CD4-positive, alpha-beta T cell treated with Interleukin-6 for 4 hours (primary cell): ENCODE results near the gene CLDND2.

Source experiments
- DNase-seq: peaks from one replicate; pipeline ENCODE4 v3.0.0-alpha.2; 2020; ENCODE audit warnings: mixed read lengths

The CLDND2 gene

DNA sequence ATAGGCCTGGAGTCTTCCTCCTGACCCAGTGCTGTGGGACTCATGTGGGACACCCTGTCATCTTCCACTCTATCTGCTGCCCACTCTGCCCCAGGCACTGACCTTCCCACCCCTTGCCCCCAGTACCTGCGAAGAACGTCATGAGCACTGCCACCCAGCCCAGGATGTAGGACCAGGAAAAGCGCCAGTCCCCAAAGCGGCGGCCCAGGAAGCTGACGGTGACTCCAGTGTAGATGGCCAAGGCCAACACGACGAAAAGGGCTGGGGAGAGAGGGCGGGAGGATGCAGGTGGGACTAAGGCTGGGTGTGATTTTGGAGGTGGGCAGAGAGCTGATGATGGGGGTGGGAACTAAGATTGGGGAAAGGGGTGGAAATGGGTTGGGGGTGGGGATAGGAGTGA lies 11.6 kb upstream of the CLDND2 start:
- DNase-seq = no peak

- no peak for DNase-seq
Measured at GRCh38 chr19:51377422-51377821, 8.6 kb upstream of the CLDND2 start.

DNA sequence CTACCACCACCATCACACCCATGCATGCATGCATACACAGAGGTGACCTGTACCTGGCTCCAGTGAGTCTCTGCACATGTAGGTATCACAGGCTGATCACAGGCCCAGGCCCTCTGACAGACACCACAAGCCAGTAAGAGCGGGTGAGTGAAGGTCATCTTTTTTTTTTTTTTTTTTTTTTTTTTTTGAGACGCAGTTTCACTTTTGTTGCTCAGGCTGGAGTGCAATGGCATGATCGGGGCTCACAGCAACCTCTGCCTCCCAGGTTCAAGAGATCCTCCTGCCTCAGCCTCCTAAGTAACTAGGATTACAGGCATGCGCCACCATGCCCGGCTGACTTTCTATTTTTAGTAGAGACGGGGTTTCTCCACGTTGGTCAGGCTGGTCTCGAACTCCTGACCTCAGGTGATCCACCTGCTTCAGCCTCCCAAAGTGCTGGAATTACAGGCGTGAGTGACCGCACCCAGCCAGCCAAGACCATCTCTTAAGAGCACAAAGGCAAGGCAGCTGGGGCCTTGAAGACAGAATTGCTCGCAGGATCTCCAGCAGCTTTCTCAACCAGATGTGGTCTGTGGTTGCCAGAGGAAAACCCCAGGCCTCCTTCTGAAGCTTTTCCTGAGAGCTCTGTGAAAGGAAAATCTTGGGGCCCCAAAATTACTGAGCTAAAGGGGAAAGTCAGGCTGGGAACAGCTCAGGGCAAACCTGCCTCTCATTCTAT lies 6.9 kb upstream of the CLDND2 start:
- DNase-seq = peak; percentile 37

DNA sequence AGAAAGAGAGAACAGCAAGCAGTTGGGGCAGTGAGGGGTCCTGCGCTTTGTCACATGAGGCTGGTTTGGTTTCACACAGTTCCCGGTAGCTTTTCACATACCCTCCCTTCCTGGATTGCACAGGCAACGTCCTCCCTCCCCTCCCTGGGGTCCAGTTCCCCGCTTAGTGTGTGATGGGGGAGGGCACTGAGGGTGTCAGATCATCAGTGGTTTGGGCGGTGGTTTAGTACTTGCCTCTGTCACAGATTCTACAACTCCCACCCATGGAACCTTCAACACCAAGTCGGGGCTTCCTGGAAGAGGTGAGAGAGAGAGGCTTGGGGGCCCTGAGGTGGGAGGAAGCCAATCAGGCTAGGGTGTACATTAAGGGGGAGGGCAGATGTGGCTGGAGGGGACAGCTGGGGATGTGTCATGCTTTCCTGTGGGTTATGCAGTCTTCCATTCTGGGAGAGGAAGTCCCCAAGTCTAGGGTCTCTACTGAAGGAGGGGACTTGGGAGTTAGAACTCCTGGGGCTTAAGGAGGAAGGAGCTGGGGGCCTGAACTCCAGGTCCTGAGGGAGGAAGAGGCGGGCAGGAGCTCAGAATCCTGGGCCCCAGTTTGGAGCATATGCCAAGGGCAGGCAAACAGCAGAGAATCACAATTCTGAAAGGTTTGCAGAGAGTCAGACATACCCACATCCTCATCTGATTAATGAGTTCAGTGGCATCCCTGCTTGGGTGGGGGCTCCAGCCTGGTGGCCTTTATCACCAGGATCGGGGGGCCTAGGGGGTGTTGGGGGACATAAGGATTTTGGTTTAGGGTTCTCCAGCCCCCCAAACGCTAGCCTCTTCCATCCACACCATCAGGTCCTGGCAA lies 4.1 kb upstream of the CLDND2 start, which contains the start of gene NKG7:
NKG7 (minus strand) TSS at position 6 of the 856 bp plus-strand sequence. CDS start 119 bp downstream, outside the sequence.
- DNase-seq = peak; percentile 72

- no peak for DNase-seq
Measured at GRCh38 chr19:51372021-51372648, 3.3 kb upstream of the CLDND2 start.

GRCh38 chr19:51371186-51371690 lies 2.4 kb upstream of the CLDND2 start:
- no peak for DNase-seq

DNA sequence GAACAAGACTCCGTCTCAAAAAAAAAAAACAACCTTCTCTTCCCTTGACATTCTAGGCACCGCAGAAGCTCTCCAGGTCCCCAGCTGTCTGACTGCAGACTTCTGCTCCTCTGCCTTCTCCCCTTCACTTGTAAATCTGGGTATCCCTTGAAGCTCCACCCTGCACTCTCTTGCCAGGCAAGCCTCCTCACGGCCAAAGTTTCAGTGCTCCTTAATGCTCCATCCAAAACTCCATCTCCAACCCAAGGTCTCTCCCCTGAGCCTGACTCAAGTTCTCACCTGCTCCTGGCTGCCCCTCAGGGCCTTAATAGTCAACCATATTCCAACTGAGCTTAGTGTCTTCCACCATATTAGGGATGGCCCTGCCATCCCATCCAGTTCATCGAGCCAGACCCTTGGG lies 1.4 kb upstream of the CLDND2 start:
- no peak for DNase-seq

DNA sequence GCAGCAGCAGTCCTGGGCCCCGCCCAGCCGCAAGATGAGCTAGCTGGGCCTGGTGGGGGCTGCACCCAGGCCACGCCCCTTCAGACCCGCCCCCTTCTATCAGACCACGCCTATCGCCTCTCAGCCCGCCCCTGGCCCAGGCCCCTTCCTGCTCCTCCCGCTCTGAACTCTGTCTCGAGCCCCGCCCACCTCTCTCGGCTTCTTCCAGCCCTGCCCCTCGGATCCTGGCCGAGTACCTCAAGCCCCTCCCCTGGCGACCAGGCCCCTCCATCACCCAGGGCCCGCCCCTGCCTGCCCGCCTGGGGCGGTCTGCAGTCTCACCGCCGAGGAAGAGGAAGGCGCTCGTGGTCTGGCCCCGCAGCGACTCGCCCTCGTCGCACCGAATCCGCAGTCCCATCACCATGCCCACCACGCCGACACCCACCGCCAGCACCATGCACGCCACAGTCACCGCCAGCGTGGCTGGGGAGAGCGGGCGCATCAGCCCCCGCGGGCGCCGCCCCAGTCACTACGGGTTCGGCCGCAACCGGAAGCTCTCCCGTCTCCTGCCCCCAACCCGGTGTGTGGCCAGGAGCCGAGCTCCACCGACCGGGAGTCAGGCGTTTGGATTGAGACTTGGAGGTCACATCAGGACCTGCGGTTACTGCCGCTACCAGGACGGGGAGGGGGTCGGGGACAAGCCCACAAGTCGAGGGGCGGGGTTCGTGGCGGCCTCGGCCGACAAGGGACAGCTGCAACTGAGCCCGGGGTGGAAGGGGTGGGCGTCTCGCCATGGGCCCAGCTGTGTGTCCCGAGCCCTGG lies 1.0 kb downstream of the CLDND2 start:
- DNase-seq = peak; percentile 98

DNA sequence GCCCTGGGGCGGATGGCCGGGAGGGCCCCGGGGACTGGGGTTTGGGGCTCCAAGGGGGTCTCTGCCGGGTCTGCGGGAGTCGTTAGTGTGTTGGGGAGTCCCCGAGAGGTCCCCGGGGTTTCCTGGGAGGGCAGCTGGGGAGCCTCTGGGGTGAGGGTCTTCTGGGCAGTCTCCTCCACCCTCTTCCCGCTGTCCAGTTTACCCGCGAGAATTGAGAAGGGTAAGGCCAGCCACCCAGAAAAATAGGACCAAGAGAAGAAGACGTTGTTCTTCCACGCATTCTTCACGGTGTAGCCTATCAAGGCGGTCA lies 1.6 kb downstream of the CLDND2 start:
- DNase-seq = peak; percentile 33

DNA sequence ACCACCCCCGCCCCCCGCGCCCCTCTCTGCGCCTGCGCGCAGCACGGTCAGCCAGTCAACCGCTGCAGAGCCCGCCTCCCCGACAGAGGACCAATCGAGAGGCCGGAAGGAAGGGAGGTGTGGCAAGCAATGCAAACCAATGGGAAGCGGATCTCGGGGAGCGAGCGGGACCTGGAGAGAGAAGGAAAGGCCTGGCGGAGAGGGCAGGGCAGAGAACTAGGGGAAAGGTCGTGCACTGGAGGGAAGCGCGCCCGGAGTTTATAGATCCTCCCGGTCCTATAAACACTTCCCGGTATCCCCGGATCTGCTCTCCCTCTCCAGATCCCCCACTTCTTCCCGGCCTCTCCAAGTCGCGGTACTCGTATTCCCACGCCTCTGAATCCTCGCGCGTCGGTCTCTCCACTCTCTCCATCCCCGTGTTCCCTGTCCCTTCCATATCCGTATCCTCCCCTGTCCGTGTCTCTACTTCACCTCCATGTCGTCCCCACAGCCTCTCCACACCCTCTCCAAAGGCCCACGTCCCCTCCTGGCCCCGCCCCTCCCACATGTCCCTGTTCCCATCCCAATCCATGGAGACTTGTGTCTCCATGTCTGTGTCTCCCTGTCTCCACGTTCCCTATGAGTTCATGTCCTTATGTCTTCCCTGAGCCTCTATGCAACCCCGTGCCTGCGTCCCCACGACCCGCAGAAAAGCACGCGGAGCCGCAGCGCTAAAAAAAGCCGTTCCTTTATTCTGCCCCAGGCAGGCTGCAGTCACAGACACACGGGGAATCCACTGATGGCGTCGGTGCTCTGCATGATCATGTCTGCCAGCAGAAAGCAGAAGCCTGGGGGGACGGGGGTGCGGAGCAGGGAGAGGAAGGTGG lies 2.2 kb downstream of the CLDND2 start:
- peak; percentile 96 for DNase-seq

- no peak for DNase-seq
Measured at GRCh38 chr19:51365965-51366388, 2.8 kb downstream of the CLDND2 start, which contains the start of gene ETFB. Gene ETFB, minus strand, starts transcription at chr19:51366388. Its CDS starts 62 bp downstream, at chr19:51366326.

- peak; percentile 13 for DNase-seq
Measured at GRCh38 chr19:51365211-51365964, 3.4 kb downstream of the CLDND2 start.

GRCh38 chr19:51364200-51365106 lies 4.3 kb downstream of the CLDND2 start:
- DNase-seq = no peak

- no peak for DNase-seq
Measured at GRCh38 chr19:51361239-51361638, 7.6 kb downstream of the CLDND2 start.

DNA sequence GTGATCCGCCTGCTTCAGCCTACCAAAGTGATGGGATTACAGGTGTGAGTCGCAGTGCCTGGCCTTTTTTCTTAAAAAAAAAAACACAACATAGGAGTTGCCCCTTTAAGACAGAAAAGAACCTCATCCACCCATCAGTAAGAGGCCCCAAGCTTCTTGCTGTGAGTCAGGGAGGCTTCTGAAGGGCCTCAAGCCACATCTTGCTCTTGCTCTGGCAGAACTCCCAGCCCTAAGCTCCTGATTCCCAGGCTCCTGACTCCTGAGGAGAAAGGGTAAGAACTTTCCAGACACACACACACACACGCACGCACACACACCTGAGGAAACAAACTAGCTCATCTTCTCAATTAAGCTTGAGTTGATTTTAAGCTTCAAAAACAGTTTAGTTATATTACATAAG lies 9.5 kb downstream of the CLDND2 start:
- DNase-seq = no peak

DNA sequence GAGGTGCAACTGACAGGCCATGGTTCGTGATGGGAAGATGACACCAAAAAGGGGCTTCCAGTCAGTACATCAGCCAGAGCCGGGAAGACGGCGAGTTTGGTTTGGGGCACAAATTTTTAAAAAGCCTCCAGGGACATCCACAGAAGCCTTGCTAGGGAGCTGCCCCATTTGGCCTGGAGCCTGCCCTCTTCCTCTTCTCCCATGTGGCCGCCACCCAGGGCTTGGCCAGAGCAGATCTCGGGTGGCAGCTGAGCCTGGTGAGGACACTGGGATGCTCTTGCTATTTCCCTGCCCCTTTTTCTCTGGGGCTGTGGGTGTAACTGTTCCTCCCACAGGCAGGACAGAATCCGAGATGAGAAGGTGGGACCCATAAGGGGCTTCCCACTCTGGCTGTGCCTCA lies 10.9 kb downstream of the CLDND2 start:
- DNase-seq = no peak

DNA sequence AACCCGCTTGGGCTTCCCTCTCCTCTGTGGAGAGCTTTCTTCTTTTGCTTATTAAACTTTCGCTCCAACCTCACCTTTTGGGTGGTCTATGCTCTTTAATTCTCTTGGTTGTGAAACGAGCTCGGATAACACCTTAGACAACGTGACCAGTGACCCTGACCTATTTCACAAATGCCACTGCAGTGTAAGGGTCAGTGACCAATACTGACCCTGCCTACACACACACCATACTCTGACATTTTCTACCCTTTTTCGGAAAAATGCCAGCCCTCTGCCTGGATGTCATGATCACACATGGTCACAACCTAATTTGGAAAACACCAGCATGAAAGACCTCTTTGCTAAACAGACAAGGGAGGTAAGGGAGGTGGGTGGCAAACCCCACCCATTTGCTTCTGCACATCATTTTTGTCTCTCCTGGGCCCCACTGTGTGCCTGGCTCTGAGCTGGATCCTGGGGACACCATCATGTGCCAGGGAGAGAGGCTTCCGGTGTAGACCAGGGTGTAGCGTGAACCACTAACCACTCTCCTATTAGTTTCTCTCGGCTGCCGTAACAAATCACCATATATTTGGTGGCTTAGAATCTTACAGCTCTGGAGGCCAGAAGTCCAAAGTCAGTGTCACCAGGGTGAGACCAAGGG lies 12.5 kb downstream of the CLDND2 start:
- DNase-seq = no peak

- peak; percentile 40 for DNase-seq
Measured at GRCh38 chr19:51354742-51355148, 14.1 kb downstream of the CLDND2 start.

- no peak for DNase-seq
Measured at GRCh38 chr19:51354103-51354741, 14.6 kb downstream of the CLDND2 start.
